Endothelial cell (in vitro differentiated cells): ENCODE measurements around the gene MOCS1. TPM values are rescaled to one million over a fixed set of nuclear protein-coding genes. Genes with fewer than 3 reads are reported as not detected.

Experiments used
- DNase-seq: peaks from one replicate; pipeline ENCODE4 v3.0.0; 2021; ENCODE audit warnings: low spot score
- H3K27ac Mint-ChIP-seq: one replicate; pipeline ENCODE4 v1.8.0; 2021; ENCODE audit warnings: mixed read lengths, inconsistent platforms; ENCODE audit not compliant: unreplicated experiment
- H3K27me3 Mint-ChIP-seq: one replicate; pipeline ENCODE4 v1.8.0; 2021; ENCODE audit warnings: mild to moderate bottlenecking, moderate library complexity, mixed read lengths, inconsistent platforms; ENCODE audit not compliant: unreplicated experiment
- H3K36me3 Mint-ChIP-seq: one replicate; pipeline ENCODE4 v1.8.0; 2021; ENCODE audit warnings: mild to moderate bottlenecking, low read depth, mixed read lengths, inconsistent platforms; ENCODE audit not compliant: unreplicated experiment
- H3K4me1 Mint-ChIP-seq: one replicate; pipeline ENCODE4 v1.8.0; 2021; ENCODE audit warnings: mild to moderate bottlenecking, mixed read lengths, inconsistent platforms; ENCODE audit not compliant: unreplicated experiment
- H3K4me3 Mint-ChIP-seq: one replicate; pipeline ENCODE4 v1.8.0; 2021; ENCODE audit warnings: mild to moderate bottlenecking, mixed read lengths, inconsistent platforms; ENCODE audit not compliant: unreplicated experiment
- H3K9me3 Mint-ChIP-seq: one replicate; pipeline ENCODE4 v1.8.0; 2021; ENCODE audit warnings: mixed read lengths, inconsistent platforms; ENCODE audit not compliant: unreplicated experiment
- total RNA-seq: library from RNA; stranded (reverse); fragmentation: NEBNext Ultra II Directional; extraction: Animal tissue kit (Norgen Biotek cat#: 25700); gene quantifications from one replicate; pipeline ENCODE4 v1.2.1, GENCODE V29; 2021; ENCODE audit not compliant: unreplicated experiment
- TF ChIP-seq, protein P1 (sequence below): fragments of 200-600 bp; sonication (generic); IDR thresholded peaks from one replicate; pipeline ENCODE4 v1.5.0; 2021; ENCODE audit warnings: antibody characterized with exemption; ENCODE audit not compliant: unreplicated experiment

MOCS1 gene
- total RNA-seq, 1 donor from 2014 or later, result 15.8 TPM

DNA sequence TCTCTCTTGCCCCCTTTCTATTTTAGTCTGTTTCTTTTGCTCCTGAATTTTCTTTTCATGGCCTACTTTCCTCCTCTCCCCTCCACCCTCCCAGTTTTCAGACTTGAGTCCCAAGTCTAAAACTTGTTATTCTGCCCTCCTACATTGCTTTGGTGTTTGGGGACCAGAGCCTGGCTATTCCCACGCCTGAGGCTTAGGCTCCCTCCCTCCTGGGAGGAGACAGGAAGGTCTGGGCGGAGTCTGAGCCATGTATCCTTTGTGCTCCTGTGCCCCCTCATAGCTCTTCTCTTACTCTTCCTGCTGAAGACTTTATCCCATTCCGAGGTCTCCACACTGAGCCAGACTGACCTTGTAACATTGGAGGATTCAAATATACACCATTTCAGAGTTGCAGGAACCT, 72.6 kb downstream of the MOCS1 start:
- Mint-ChIP-seq H3K4me3 (no peak overlapping the region), H3K9me3 (no peaks in the 10 kb centered on the region), H3K27me3 (peaks cover 7% of the 10 kb centered on the region), H3K36me3 (no peaks in the 10 kb centered on the region), H3K4me1 (peaks cover 11% of the 10 kb centered on the region), H3K27ac (no peak overlapping the region)
- no peak for DNase-seq
- TF ChIP-seq, protein P1, sequence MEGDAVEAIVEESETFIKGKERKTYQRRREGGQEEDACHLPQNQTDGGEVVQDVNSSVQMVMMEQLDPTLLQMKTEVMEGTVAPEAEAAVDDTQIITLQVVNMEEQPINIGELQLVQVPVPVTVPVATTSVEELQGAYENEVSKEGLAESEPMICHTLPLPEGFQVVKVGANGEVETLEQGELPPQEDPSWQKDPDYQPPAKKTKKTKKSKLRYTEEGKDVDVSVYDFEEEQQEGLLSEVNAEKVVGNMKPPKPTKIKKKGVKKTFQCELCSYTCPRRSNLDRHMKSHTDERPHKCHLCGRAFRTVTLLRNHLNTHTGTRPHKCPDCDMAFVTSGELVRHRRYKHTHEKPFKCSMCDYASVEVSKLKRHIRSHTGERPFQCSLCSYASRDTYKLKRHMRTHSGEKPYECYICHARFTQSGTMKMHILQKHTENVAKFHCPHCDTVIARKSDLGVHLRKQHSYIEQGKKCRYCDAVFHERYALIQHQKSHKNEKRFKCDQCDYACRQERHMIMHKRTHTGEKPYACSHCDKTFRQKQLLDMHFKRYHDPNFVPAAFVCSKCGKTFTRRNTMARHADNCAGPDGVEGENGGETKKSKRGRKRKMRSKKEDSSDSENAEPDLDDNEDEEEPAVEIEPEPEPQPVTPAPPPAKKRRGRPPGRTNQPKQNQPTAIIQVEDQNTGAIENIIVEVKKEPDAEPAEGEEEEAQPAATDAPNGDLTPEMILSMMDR, result no peak

DNA sequence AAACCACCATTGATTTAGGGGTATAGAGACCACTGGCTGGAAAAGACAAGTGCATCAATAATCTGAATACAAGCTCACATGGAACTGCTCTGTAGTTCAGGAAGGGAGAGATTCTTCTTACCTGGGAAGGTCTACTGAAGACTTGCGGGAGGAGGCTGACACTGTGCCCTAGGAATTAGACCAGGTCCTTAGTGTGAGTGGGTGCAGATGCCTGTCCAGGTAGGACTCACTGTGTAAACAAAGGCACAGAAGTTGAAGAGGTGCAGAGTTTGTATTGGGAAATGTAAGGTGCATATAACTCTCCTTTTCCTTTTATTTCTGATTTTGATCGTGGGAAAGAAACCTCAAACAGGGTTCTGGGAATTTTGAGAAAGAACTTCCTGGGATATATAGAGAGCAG, 75.2 kb downstream of the MOCS1 start:
- no peaks in the 10 kb centered on the region for H3K9me3 Mint-ChIP-seq
- H3K4me3 Mint-ChIP-seq, result no peak overlapping the region
- no peaks in the 10 kb centered on the region for H3K36me3 Mint-ChIP-seq
- TF ChIP-seq, protein P1, result no peak
- H3K27me3 Mint-ChIP-seq, result peaks cover 8% of the 10 kb centered on the region
- peaks cover 12% of the 10 kb centered on the region for H3K4me1 Mint-ChIP-seq
- H3K27ac Mint-ChIP-seq, result no peak overlapping the region
- no peak for DNase-seq

DNA sequence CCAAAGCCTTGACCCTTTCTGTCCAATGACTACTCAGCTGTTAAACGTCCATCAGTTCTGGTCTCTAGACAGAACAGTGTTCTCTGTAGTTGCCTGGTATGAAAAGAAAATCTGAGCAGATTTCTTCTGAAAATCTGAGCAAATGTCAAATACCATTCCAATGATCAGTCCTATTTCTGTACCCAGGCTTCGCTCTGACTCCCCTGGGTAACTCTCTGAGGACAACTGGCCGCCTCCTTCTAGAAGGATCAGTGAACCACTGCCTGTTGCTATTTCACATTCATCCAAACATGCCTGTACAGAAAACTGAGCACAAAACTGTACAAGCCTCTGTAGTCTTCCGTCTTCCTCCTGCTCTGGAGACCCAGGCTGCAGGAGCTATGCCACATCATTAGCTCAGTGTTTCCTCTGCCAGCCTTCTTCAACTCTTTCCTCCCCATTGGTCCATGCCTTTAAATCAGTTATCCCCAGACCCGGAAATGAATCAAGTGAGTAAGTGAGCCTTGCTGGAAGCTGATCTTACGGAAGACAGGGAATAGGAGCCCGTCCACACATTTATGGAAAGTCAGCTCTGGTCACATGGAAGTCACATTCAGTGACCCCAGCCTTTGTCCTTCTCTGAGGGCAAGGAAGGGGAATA, 78.8 kb downstream of the MOCS1 start:
- Mint-ChIP-seq H3K27me3 (peaks cover 9% of the 10 kb centered on the region), H3K4me3 (no peak overlapping the region), H3K27ac (no peak overlapping the region), H3K36me3 (no peaks in the 10 kb centered on the region), H3K9me3 (no peaks in the 10 kb centered on the region), H3K4me1 (peaks cover 10% of the 10 kb centered on the region)
- no peak for DNase-seq
- TF ChIP-seq, protein P1, result no peak

Other genes starting within 250 kb of the MOCS1 start
- gene KIF6, start 209.1 kb downstream of the MOCS1 start, total RNA-seq, result 0.46 TPM
- gene DAAM2, start 142.1 kb downstream of the MOCS1 start, total RNA-seq, result 3.0 TPM